H1 (cell line): ENCODE data around the gene TRIM38. TPM values are rescaled to one million over a fixed set of nuclear protein-coding genes. Genes with fewer than 3 reads are reported as not detected.
A peak's percentile ranks its signal among the peaks of the same experiment; 100 is the strongest.

ENCODE experiments used
- CTCF ChIA-PET: fragments of 300-600 bp; sonication (Branson Sonifier 250); formaldehyde crosslinking; loops from one replicate; lab custom pipeline; 2021; ENCODE audit not compliant: partially characterized antibody; lab: Charles Lee
- POLR2A ChIA-PET: fragments of 300-600 bp; sonication (Branson Sonifier 250); formaldehyde crosslinking; loops from one replicate; lab custom pipeline; 2021; ENCODE audit warnings: inconsistent platforms; ENCODE audit not compliant: partially characterized antibody; lab: Charles Lee
- DNase-seq, 2 experiments: peaks; one replicate each; pipeline versions ENCODE4 v3.0.0 to v3.0.0-alpha.2; 2010 to 2022; ENCODE audit warnings: low spot score in 2 of 2, low read depth in 1 of 2, mixed read lengths in 1 of 2
- FAIRE-seq: peaks from 2 replicates; lab custom pipeline; 2011; peaks lifted over from hg19 to GRCh38; lab: Jason Lieb, UNC
- H2AFZ ChIP-seq: 2 replicates; pipeline ENCODE4 v1.8.1; 2012; ENCODE audit warnings: low read length, inconsistent platforms
- H2AK5ac ChIP-seq: 2 replicates; pipeline ENCODE4 v1.6.1; 2013; ENCODE audit warnings: low read depth, low read length
- H2BK120ac ChIP-seq: replicated peaks from 2 replicates; pipeline ENCODE3; 2013; ENCODE audit warnings: low read depth, low read length, inconsistent platforms
- H2BK12ac ChIP-seq: 2 replicates; pipeline ENCODE4 v1.6.1; 2013; ENCODE audit warnings: low read depth, low read length
- H2BK15ac ChIP-seq: 2 replicates; pipeline ENCODE4 v1.6.1; 2013; ENCODE audit warnings: low read length
- H2BK20ac ChIP-seq: 2 replicates; pipeline ENCODE4 v1.6.1; 2013; ENCODE audit warnings: low read length
- H2BK5ac ChIP-seq: 2 replicates; pipeline ENCODE4 v1.6.1; 2013; ENCODE audit warnings: low read depth, low read length
- H3K14ac ChIP-seq: 2 replicates; pipeline ENCODE4 v1.6.1; 2013; ENCODE audit warnings: inconsistent platforms; ENCODE audit not compliant: insufficient read length
- H3K18ac ChIP-seq: 2 replicates; pipeline ENCODE4 v1.6.1; 2013; ENCODE audit warnings: low read length; ENCODE audit errors: extremely low read depth
- H3K23ac ChIP-seq: 2 replicates; pipeline ENCODE4 v1.6.1; 2013; ENCODE audit warnings: inconsistent platforms; ENCODE audit not compliant: insufficient read length
- H3K23me2 ChIP-seq: 2 replicates; pipeline ENCODE4 v1.6.1; 2013; ENCODE audit warnings: low read depth, low read length
- H3K27ac ChIP-seq: 2 replicates; pipeline ENCODE4 v1.6.1; 2011; ENCODE audit warnings: low read depth, low read length, inconsistent platforms
- H3K27me3 ChIP-seq, 4 experiments: replicated peaks in 1 of 4; 1 replicate in 1 of 4; 2 replicates in 3 of 4; pipeline versions ENCODE4 v1.6.1 to v1.8.1; 2011 to 2013; ENCODE audit warnings: low read length in 3 of 4, mild to moderate bottlenecking in 3 of 4, inconsistent platforms in 2 of 4, mixed read lengths in 2 of 4, moderate library complexity in 1 of 4; ENCODE audit not compliant: control insufficient read depth in 3 of 4, insufficient read depth in 3 of 4; ENCODE audit errors: extremely low read depth in 1 of 4
- H3K36me3 ChIP-seq, 4 experiments: 2 replicates each; pipeline versions ENCODE4 v1.6.1 to v1.8.1; 2011 to 2013; ENCODE audit warnings: mild to moderate bottlenecking in 4 of 4, low read length in 3 of 4, moderate library complexity in 2 of 4, control low read depth in 1 of 4, inconsistent platforms in 1 of 4; ENCODE audit not compliant: insufficient read depth in 4 of 4, control insufficient read depth in 2 of 4
- H3K4ac ChIP-seq: replicated peaks from 2 replicates; pipeline ENCODE3; 2013; ENCODE audit warnings: low read length, low read depth, mixed read lengths, inconsistent platforms; ENCODE audit not compliant: insufficient read length
- H3K4me1 ChIP-seq, 4 experiments: replicated peaks in 1 of 4; 1 replicate in 1 of 4; 2 replicates in 3 of 4; pipeline versions ENCODE4 v1.6.1 to v1.8.1; 2011 to 2013; ENCODE audit warnings: low read length in 3 of 4, inconsistent platforms in 2 of 4, mixed read lengths in 1 of 4; ENCODE audit not compliant: insufficient read depth in 4 of 4, control insufficient read depth in 3 of 4
- H3K4me2 ChIP-seq, 2 experiments: 2 replicates each; pipeline versions ENCODE4 v1.6.1 to v1.8.1; 2011 to 2013; ENCODE audit warnings: low read depth in 2 of 2, low read length in 2 of 2, control low read depth in 1 of 2, inconsistent platforms in 1 of 2, mild to moderate bottlenecking in 1 of 2; ENCODE audit not compliant: insufficient read depth in 1 of 2
- H3K4me3 ChIP-seq, 4 experiments: fragments of 200-600, 300-600 bp in 1 of 4; sonication (generic), shearing (Covaris generic), sonication (Bioruptor Twin) in 1 of 4; 2 replicates each; pipeline versions ENCODE4 v1.5.1 to v1.8.1; 2011 to 2016; ENCODE audit warnings: low read length in 4 of 4, low read depth in 3 of 4, control low read depth in 2 of 4, inconsistent platforms in 2 of 4, mild to moderate bottlenecking in 2 of 4, mixed read lengths in 1 of 4, moderate library complexity in 1 of 4; ENCODE audit not compliant: insufficient read depth in 2 of 4; ENCODE audit errors: extremely low read depth in 1 of 4
- H3K56ac ChIP-seq: replicated peaks from 2 replicates; pipeline ENCODE3; 2013; ENCODE audit warnings: low read depth, mild to moderate bottlenecking, mixed read lengths, low read length, inconsistent platforms; ENCODE audit not compliant: insufficient read length
- H3K79me1 ChIP-seq: 2 replicates; pipeline ENCODE4 v1.6.1; 2013; ENCODE audit warnings: low read depth, low read length, control low read depth
- H3K79me2 ChIP-seq, 2 experiments: 2 replicates each; pipeline versions ENCODE4 v1.6.1 to v1.8.1; 2012 to 2013; ENCODE audit warnings: low read length in 2 of 2, mild to moderate bottlenecking in 2 of 2, inconsistent platforms in 1 of 2; ENCODE audit not compliant: insufficient read depth in 2 of 2, control insufficient read depth in 1 of 2
- H3K9ac ChIP-seq, 4 experiments: replicated peaks in 1 of 4; 1 replicate in 1 of 4; 2 replicates in 3 of 4; pipeline versions ENCODE4 v1.6.1 to v1.8.1; 2011 to 2013; ENCODE audit warnings: low read depth in 3 of 4, low read length in 3 of 4, control low read depth in 2 of 4, mild to moderate bottlenecking in 2 of 4, moderate library complexity in 2 of 4, inconsistent platforms in 1 of 4; ENCODE audit errors: extremely low read depth in 1 of 4
- H3K9me3 ChIP-seq, 2 experiments: 2 replicates each; pipeline versions ENCODE4 v1.6.1 to v1.8.1; 2012 to 2013; ENCODE audit warnings: mild to moderate bottlenecking in 2 of 2, moderate library complexity in 2 of 2, control low read depth in 1 of 2, inconsistent platforms in 1 of 2, low read depth in 1 of 2, low read length in 1 of 2, mixed read lengths in 1 of 2; ENCODE audit not compliant: insufficient read depth in 2 of 2
- H4K20me1 ChIP-seq, 2 experiments: replicated peaks in 1 of 2; 2 replicates each; pipeline versions ENCODE3 to v1.8.1; 2011 to 2013; ENCODE audit warnings: inconsistent platforms in 2 of 2, low read length in 2 of 2, mild to moderate bottlenecking in 1 of 2; ENCODE audit not compliant: insufficient read depth in 2 of 2, control insufficient read depth in 1 of 2
- H4K5ac ChIP-seq: 2 replicates; pipeline ENCODE4 v1.6.1; 2013; ENCODE audit warnings: low read length, low read depth, mixed read lengths, inconsistent platforms; ENCODE audit not compliant: insufficient read length
- H4K8ac ChIP-seq: 2 replicates; pipeline ENCODE4 v1.8.0; 2013; ENCODE audit warnings: mild to moderate bottlenecking, moderate library complexity, low read length, inconsistent platforms; ENCODE audit not compliant: insufficient read depth; ENCODE audit errors: extremely low read depth
- H4K91ac ChIP-seq: replicated peaks from 2 replicates; pipeline ENCODE3; 2013; ENCODE audit warnings: low read length, mixed read lengths, inconsistent platforms; ENCODE audit not compliant: insufficient read length
- CREB1 ChIP-seq: IDR thresholded peaks from 2 replicates; pipeline ENCODE4 v1.6.1; 2012; ENCODE audit warnings: inconsistent platforms
- EGR1 ChIP-seq: IDR thresholded peaks from 2 replicates; pipeline ENCODE4 v1.6.1; 2011; ENCODE audit warnings: low read depth, low read length, borderline replicate concordance
- RNF2 ChIP-seq: fragments of 200-900, 300-1000 bp; sonication (generic); IDR thresholded peaks from 2 replicates; pipeline ENCODE4 v1.7.1; 2016; ENCODE audit warnings: borderline replicate concordance, low read depth, mild to moderate bottlenecking, antibody characterized with exemption, low read length; ENCODE audit not compliant: poor library complexity, severe bottlenecking; ENCODE audit errors: missing control alignments
- RXRA ChIP-seq: IDR thresholded peaks from 2 replicates; pipeline ENCODE4 v1.6.1; 2011; ENCODE audit warnings: low read depth, mild to moderate bottlenecking, low read length, moderate library complexity; ENCODE audit not compliant: insufficient read depth
- WGBS, 2 experiments: shearing (Covaris generic) in 1 of 2; methylation state at CpG; one replicate each; pipeline versions ENCODE4 v1.1.6 to v1.1.7; 2013 to 2015; ENCODE audit warnings: low lambda C conversion rate in 2 of 2, mixed read lengths in 2 of 2, inconsistent platforms in 1 of 2, low coverage in 1 of 2, missing lambda C conversion rate in 1 of 2; ENCODE audit not compliant: insufficient replicate concordance in 2 of 2, insufficient coverage in 1 of 2, insufficient read length in 1 of 2; ENCODE audit errors: extremely low coverage in 1 of 2, missing lambda C conversion rate in 1 of 2; 5-methylcytosine and 5-hydroxymethylcytosine counted together
- polyA plus RNA-seq, 7 experiments: library from polyadenylated mRNA; depleted of rRNA in 3 of 7; stranded (reverse) in 5 of 7; unstranded in 2 of 7; fragments of >200 nt in 5 of 7; fragments of 200-250 nt in 2 of 7; gene quantifications; 1 replicate in 5 of 7; 2 replicates in 1 of 7; 4 replicates in 1 of 7; pipeline versions ENCODE4 v1.2.1 to v1.2.3, GENCODE V29; 2011 to 2013; ENCODE audit warnings: missing spikeins in 2 of 7, mixed read lengths in 2 of 7
- total RNA-seq: library from RNA; stranded (reverse); fragmentation: NEBNext Ultra II Directional; extraction: Animal tissue kit (Norgen Biotek cat#: 25700); gene quantifications from 2 replicates; pipeline ENCODE4 v1.2.1, GENCODE V29; 2021

Gene TRIM38
- total and polyA plus RNA-seq, 2 of the 8 experiments (the other 6 are each of a cell fraction or from before 2014, with no cell fraction given), result 0.43 to 0.56 TPM

DNA sequence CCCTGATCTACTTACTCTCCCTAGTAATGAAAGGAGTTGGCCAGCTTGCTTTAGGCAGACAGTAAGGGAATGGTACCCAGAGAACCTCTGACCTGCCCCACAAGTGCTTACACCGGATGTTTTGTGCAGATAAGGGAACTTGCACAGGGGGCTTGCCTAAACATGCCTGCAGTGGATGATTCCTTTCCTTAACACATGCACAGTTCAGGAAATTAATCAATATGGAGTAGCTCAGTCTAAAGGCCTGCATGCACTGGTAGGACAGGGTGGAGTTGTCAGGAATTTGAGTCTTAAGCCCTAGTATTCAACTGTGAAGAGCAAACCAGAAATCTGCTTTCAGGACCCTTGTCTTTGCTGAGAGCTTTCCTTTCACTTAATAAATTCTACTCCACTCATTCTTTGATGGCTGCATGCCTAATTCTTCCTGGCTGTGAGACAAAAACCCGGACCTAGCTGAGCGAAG is 3.9 kb upstream of the TRIM38 start:
- TF ChIP-seq CREB1 (no peak), EGR1 (no peak), RXRA (no peak), RNF2 (no peak)
- Histone ChIP-seq H3K18ac (no peak overlapping the region), H2AFZ (peak overlapping the region; percentile 79; the same call in 1 of the 2 replicates), H3K4ac (no peak overlapping the region), H3K14ac (no peak overlapping the region), H4K91ac (no peak overlapping the region), H2BK12ac (no peak overlapping the region), H3K4me3 (no peak overlapping the region), H3K79me2 (no peaks in the 10 kb centered on the region), H3K4me2 (no peak overlapping the region), H3K9me3 (no peaks in the 10 kb centered on the region; a peak in 1 of 4 replicates), H3K36me3 (no peaks in the 10 kb centered on the region), H4K8ac (no peak overlapping the region), H3K79me1 (no peaks in the 10 kb centered on the region), H2BK5ac (no peak overlapping the region), H2BK20ac (no peak overlapping the region), H4K20me1 (no peaks in the 10 kb centered on the region), H4K5ac (no peak overlapping the region), H2AK5ac (no peak overlapping the region), H3K27me3 (no peaks in the 10 kb centered on the region), H3K56ac (no peak overlapping the region), H3K23ac (no peak overlapping the region), H3K27ac (no peak overlapping the region), H2BK120ac (no peak overlapping the region), H3K9ac (no peak overlapping the region), H2BK15ac (no peak overlapping the region), H3K23me2 (peaks cover 4% of the 10 kb centered on the region), H3K4me1 (peaks cover 3 to 15% (median 9%) of the 10 kb centered on the region in 4 experiments; a peak in 6 of 7 replicates)
- POLR2A ChIA-PET, result no interaction called here
- CTCF ChIA-PET, result interaction anchor here (1.0 kb wide), 1 partner anchor 45 kb away, joined by 5 read pairs; no protein-coding TSS in a partner anchor
- WGBS, 2 experiments, result 89% methylated on average over 3 of the region's 3 CpGs; no CpG with 5 or more reads in 1 of the 2 experiments
- DNase-seq, result no peak
- no peak for FAIRE-seq
